Brain microvascular endothelial cell (primary cell): Measurements from ENCODE around the gene TNFRSF14.

Experiments used
- DNase-seq: peaks from one replicate; pipeline ENCODE4 v3.0.0-alpha.2; 2020
- H3K27ac ChIP-seq: fragments of 250-450 bp; sonication (Bioruptor Pico); 2 replicates; pipeline ENCODE4 v1.5.1; 2020; ENCODE audit warnings: mild to moderate bottlenecking, moderate library complexity
- H3K27me3 ChIP-seq: fragments of 250-450 bp; sonication (Bioruptor Pico); replicated peaks from 2 replicates; pipeline ENCODE4 v1.5.1; 2020; ENCODE audit warnings: mild to moderate bottlenecking
- H3K36me3 ChIP-seq: fragments of 250-450 bp; sonication (Bioruptor Pico); replicated peaks from 2 replicates; pipeline ENCODE4 v1.5.1; 2020; ENCODE audit warnings: mild to moderate bottlenecking
- H3K4me3 ChIP-seq: 2 replicates; pipeline ENCODE4 v1.5.1; 2011; ENCODE audit warnings: low read depth, mild to moderate bottlenecking, control low read depth, low read length, moderate library complexity
- in situ Hi-C: cut with HindIII; loops from 2 replicates; pipeline ENCODE4 v1.10.0; 2017; ENCODE audit warnings: low sequenced_read_pairs, low pct_ligation_motif_present
- TF ChIP-seq, protein P1 (sequence below): IDR thresholded peaks from 2 replicates; pipeline ENCODE4 v1.5.1; 2011; ENCODE audit warnings: low read depth, mild to moderate bottlenecking, moderate library complexity, low read length, control low read depth, inconsistent platforms; ENCODE audit errors: missing control alignments

The TNFRSF14 gene

DNA sequence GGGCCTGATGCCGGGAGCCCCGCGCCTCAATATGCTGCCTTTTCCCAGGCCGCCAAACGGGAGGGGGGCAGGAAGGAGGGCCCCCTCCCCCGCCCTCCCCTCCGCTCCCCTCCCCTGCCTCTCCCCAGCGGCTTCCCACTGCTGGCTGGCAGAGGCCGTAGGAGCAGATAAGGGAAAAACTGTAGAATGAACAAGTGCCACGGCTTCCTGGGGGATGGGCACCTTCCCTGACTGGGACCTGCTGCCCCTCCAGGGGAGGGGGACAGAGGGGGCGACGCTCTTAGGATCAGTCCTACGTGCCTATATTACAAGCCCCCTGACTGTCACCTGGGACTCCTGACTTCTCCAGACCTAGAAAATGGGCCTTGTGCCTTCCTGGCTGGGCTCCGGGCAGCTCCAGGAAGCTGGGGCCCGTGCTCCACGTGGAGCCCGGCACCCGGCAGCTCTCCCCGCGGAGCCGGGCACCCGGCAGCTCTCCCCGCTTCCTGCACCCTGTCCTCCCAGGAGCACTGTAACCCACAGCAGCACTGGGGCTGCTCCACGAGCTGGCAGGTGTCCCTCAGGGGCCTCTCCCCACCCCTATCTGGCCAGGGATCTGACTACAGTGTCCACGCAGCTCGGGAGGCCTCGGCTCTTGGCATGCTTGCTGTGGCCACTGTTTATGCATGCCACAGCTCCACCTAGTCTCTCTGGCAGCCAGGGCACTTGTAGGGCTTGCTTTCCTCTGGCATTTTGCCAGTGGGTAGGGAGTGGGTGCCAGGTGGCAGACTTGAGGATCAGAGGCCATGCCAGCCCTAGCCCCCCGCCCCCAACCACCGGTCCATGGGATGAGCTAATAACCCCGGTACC, 25.4 kb upstream of the TNFRSF14 start:
- Histone ChIP-seq H3K27me3 (peaks cover 13% of the 10 kb centered on the region), H3K27ac (no peak overlapping the region)
- DNase-seq = no peak

DNA sequence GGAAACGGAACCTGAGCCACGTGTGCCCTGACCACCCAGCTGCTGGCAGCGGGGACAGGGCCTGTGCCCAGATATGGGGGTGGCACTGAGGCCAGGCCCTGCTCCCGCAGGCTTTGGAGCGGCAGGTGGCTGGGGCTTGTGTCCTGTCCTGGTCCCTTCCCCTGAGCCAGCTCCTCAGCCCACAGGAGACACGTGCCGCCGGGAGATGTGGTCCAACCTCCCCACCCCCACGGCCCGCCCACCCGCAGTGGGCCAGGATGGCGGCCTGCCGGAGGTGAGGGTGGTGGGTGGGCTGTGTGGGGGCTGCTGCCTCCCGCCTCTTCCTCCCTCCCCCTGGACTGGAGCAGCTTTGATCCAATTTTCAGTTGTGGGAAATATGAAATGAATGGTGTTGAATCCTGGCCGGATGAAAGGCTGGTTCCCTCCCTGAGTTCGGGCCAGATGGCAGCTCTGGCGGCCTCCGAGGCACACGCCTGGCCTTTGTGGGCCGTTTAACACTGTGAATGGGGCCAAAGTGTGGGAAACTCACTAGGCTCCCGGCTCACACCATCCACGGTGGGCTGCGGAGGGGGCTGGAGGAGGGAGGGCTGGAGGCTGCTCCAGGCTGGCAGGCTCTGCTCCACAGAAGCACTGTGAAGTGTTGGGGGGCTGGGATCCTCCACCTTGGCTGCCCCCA, 23.5 kb upstream of the TNFRSF14 start:
- TF ChIP-seq, protein P1, sequence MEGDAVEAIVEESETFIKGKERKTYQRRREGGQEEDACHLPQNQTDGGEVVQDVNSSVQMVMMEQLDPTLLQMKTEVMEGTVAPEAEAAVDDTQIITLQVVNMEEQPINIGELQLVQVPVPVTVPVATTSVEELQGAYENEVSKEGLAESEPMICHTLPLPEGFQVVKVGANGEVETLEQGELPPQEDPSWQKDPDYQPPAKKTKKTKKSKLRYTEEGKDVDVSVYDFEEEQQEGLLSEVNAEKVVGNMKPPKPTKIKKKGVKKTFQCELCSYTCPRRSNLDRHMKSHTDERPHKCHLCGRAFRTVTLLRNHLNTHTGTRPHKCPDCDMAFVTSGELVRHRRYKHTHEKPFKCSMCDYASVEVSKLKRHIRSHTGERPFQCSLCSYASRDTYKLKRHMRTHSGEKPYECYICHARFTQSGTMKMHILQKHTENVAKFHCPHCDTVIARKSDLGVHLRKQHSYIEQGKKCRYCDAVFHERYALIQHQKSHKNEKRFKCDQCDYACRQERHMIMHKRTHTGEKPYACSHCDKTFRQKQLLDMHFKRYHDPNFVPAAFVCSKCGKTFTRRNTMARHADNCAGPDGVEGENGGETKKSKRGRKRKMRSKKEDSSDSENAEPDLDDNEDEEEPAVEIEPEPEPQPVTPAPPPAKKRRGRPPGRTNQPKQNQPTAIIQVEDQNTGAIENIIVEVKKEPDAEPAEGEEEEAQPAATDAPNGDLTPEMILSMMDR = no peak
- H3K27ac ChIP-seq = no peak overlapping the region
- no peak overlapping the region for H3K4me3 ChIP-seq
- H3K27me3 ChIP-seq = peaks cover 13% of the 10 kb centered on the region
- DNase-seq = no peak
- in situ Hi-C loops = no loop called here
- no peaks in the 10 kb centered on the region for H3K36me3 ChIP-seq

More for the DNA sequence above, 25.4 kb upstream of the TNFRSF14 start:
- in situ Hi-C loops = no loop called here
- no peaks in the 10 kb centered on the region for H3K36me3 ChIP-seq
- H3K4me3 ChIP-seq = no peak overlapping the region
- TF ChIP-seq, protein P1 = no peak

DNA sequence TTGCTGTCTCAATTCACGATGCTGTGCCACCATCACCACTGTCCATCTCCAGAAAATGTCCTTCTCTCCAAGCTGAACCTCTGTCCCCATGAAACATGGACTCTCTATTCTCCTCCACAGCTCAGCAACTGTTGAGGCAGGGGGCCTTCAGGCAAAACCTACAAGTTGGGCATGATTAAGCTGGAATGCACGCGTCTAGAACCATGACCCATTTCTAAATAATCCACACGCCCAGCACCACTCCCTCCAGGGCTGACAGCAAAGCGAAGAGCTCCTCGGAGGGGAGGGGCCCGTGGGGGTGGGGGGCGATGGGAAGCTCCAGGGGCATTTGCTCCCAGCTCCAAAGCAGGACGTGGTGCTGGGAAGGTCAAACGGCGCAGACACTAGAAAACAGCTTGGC, 22.8 kb upstream of the TNFRSF14 start:
- TF ChIP-seq, protein P1 = no peak
- Histone ChIP-seq H3K27ac (no peak overlapping the region), H3K27me3 (peaks cover 13% of the 10 kb centered on the region), H3K36me3 (no peaks in the 10 kb centered on the region), H3K4me3 (no peak overlapping the region)
- no peak for DNase-seq
- in situ Hi-C loops = no loop called here

DNA sequence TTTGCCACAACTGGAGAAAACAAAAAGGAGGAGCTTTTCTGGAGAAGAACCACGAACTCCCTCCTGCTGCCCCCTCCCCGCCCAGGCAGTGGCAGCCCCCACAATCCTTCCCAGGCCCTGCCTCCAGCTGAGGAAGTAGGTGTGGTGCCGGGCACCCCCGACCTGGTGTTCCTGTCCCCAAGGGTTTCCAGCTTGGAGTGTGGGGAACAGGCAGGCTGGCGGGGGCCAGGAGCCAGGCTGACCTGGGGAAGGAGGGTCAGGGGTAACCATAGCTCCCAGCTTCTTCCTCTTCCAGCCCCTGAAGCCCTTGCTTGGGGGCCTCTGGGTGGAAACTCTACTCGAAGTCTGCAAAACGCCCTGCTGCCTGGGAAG, 21.9 kb upstream of the TNFRSF14 start:
- in situ Hi-C loops = no loop called here
- TF ChIP-seq, protein P1 = no peak
- no peak overlapping the region for H3K4me3 ChIP-seq
- no peak for DNase-seq
- no peak overlapping the region for H3K27ac ChIP-seq
- H3K36me3 ChIP-seq = no peaks in the 10 kb centered on the region
- peaks cover 13% of the 10 kb centered on the region for H3K27me3 ChIP-seq

DNA sequence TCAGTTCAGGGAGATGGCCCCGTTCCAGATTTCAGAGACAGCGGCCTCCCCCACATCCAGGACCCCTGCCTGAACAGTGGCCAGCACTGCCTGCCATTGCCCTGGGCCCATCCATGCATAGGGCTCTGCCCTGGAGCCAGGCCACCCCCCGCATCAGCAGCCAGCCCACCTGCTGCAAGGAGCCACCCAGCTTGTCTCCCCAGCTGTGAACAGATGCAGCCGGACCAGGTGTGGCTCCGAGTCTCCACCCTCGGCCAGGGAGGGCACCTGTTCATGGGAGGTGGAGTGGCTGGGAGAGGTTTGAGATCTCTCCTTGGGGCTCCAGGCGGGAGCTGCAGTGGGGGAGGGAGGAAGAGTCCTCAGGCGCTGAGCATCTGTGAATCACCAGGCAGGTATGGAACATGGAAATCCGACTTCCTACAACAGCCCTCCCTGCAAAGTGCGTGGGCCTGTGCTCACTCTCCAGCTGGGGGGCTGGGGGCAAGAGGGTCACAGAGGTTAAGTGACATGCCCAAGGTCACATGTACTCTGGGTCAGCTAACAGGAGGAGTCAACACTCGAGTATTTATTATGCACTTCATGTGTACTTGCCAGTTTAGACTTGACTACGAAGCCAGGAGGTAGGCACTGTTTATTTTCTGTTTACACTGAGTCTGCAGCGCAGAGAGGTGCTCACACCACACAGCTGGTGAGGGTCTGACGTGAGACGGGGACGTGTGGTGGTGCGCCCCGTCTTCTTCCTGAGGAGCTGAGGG, 21.3 kb upstream of the TNFRSF14 start:
- TF ChIP-seq, protein P1 = no peak
- DNase-seq = no peak
- Histone ChIP-seq H3K4me3 (no peak overlapping the region), H3K36me3 (no peaks in the 10 kb centered on the region), H3K27ac (no peak overlapping the region), H3K27me3 (peaks cover 11% of the 10 kb centered on the region)
- in situ Hi-C loops = no loop called here
